Amygdala (tissue), 56 donors: ENCODE results near the gene IKBKE.
A peak's percentile ranks its signal among the peaks of the same experiment; 100 is the strongest.

Experiments used
- DNase-seq, 56 donors: peaks; one replicate each; lab custom pipeline; 2025; lab: John Stamatoyannopoulos, UW

The IKBKE gene

GRCh38 chr1:206451134-206451686, 19.1 kb upstream of the IKBKE start:
- peak in 1 of 56 donors; percentile 29 for DNase-seq

DNA sequence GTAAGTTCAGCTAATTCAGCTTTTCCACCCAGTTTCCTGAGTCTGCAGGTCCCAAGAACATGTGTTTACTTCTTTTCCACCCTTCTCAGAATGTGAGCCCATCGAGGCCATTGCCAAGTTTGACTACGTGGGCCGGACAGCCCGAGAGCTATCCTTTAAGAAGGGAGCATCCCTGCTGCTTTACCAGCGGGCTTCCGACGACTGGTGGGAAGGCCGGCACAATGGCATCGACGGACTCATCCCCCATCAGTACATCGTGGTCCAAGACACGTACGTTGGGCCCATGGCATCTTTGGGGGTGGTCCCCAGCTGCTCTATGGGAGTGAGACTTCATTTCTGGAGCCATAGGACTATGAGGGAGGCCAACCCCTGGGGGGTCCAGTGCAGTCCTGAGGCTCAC, 17.2 kb upstream of the IKBKE start:
- no peak for DNase-seq

GRCh38 chr1:206455289-206455665, 15.0 kb upstream of the IKBKE start:
- no peak for DNase-seq

GRCh38 chr1:206455666-206456344, 14.5 kb upstream of the IKBKE start:
- peak in 3 of 56 donors; percentile 14 to 33 (median 19) for DNase-seq

DNA sequence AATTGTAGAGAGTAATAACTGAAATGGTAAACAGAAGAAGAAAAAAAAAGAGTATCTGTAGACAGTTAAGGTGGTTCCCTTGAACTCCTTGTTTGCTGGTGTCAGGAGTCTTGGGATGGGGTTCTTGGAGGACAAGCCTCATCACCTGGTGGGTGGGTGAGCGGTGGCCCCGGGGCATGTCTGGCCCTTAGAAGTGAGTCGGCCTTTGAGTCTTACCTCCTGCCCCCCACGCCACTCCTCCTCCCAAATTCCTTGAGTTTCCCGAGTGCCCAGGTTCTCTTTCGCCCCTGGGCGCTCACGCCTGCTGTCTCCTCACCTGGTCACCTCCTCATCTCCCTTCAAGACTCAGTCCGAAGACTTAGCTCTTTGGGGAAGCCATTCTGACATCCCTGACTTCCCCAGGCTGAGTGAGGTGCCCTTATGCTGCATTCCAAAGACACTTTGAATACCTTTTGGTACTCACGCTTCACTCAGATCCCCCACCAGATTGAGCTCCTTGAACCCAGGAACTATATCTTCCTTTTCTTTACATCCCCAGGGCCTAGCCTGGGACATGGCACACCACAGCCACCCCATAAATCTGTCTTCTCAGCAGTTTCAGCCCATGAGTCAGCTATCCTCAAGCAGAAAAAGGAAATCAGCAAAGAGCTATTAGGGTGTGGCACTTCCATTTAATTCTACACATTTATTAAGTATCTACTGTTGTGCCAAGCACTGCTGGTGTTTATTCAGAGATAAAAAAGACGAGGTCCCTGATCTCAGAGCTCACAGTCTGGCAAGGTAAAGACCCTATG, 13.5 kb upstream of the IKBKE start:
- no peak for DNase-seq

GRCh38 chr1:206457408-206458120, 12.7 kb upstream of the IKBKE start:
- no peak for DNase-seq

DNA sequence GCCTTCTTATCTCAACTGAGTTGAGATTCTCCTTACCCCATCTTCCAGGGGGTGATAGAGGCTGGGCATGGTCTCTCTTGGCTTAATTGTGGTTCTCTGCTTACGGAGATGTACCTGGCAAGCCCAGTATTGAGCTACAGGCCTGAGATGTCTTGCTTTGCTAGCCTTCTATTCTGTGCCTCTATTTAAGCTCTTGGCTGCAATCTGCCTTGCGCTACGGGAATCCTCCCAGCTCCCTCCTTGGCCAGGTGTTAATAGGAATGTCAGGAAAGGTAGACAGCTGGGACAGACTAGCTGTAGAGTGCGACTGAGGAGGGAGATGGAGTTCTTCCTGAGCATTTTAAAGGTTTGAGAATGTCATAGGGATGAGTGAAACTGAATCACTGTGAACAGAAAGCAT, 10.6 kb upstream of the IKBKE start:
- no peak for DNase-seq

GRCh38 chr1:206460836-206461426, 9.3 kb upstream of the IKBKE start:
- no peak for DNase-seq

GRCh38 chr1:206461602-206462455, 8.4 kb upstream of the IKBKE start:
- DNase-seq: peak in 33 of 56 donors; percentile 7 to 87 (median 41)

DNA sequence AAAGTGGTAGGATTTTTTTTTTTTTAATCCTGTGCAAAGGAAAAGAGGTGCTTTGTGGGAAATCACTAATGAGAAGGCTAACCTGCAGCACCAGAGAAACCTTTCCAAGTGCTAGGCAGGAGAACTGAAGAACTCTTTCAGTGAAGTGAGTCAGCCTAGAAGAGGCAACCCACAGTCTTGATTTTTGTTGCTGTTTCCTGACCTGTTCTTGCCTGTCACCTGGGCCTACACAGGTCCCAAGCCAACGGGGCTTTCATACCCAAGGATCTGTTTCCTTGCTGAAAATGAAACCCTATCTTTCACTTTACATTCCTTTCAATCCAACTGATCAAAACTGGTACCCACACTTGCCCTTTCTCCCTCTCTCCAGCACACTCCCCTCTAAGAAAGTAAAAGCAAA, 7.1 kb upstream of the IKBKE start:
- DNase-seq: no peak

DNA sequence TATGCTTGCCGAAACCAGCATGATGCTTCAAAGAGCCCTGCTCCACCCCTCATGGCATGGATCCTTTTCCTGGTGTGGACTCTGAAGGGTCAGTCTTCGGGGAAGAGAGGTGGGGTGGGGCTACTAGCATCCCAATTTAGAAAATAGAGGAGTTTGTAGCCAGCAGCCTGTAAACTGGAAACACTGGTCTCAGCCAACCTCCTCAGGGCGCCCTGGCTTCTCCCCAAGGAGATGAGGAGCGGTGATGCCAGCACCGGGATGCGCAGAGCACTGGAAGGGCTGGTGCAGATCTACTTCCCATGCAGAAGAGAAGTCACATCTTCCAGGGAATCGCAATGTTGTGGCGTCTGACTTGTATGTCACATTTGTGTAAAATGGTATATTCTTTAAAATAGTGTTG, 6.4 kb upstream of the IKBKE start:
- no peak for DNase-seq

DNA sequence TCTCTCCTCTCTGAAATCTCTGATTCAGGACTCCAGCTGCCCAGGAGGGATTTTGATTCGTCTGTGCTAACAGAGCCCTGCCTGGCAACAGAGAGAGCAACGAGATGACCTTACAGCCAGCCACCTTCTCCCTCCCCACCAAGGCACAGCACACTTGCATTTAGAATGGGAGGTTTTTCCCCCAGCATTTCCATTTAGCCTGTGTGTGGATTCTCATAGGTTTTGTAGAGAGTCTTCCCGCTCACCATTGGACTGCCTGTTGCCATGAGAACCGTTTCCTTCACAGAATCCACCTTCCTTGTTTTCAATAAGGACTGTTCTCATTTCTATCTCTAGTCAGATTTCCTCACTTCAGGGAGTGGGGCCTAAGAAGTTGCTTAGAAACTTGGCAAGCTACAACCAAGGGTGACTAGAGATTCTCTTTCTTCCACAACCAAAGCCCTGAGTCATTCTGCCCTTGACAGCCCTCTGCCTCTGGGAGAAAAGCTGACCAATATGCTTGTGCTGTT, 5.8 kb upstream of the IKBKE start:
- DNase-seq: peak in 18 of 56 donors; percentile 9 to 63 (median 30)

DNA sequence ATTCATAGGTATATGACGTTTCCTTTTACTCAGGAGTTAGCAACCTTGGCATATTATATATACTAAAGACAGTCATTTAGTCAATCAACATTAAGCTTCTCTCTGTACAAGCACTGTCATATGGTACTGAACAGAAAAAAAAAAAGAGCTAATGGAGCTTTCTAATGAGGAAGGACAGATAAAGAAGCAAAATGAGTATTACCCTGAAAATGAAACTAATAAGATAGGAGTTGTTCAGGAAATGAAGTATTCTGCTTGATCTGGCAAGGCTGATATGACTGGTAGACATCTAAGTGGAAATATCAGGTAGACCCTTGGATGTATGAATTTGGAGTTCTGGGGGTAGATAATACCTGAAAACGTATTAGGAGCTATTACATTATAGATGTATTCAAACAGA, 4.3 kb upstream of the IKBKE start:
- no peak for DNase-seq

DNA sequence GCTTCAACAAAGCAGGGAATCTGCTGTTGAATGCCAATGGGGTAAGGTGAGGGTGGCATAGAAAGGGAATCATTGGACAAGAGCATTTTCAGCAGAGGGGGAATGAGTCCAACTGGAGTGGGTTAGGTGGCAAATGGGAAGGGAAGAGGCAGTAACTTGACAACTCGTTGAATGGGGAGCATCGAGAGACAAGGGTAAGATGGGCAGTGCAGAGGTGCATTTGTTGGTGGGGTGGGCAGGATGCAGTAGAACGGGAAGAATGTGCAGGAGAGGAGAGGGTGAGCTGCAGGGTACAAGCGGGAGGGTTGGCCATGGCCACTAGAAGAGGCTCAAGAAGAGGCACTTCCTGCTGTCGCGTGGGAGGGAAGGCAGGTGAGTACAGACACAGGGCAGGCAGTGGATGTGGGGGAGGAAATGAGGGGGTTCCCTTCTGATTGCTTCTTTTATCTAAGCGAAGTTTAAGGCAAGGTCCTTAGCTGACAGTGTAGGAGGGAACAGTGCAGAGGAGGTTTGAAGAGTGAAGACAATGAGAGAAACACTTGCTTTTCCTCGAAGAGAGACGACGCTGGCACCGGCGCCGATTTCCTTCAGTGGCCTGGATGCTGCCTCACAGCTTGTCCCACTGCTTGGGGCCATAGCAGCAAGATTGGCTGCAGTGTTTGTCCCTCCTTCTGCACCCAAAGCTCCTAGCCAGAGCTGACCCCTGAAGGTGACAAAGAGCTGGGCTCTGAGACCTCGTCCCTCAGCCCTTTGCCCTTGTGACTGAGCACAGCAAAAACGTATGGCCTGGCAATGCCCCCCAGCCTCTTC, 3.2 kb upstream of the IKBKE start:
- peak in 1 of 56 donors; percentile 9 for DNase-seq

DNA sequence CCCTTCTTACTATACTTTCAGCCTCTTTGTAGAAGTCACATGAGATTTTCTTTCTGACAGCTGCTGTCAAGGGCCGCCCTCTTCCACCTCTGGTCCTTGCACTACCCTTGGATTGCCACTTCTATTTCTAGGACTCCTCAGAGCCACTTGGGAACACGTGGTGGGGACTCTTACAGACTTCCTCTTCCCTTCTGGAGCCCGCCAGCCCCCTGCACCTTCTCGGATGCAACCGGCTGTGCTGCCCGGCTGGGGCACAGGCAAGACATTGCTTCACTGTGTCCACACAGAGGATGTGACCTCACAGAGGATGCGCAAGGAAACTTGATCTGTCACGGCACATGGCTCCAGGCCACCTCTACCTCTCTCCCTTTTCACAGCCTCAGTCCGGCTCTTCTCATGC, 2.4 kb upstream of the IKBKE start:
- peak in 26 of 56 donors; percentile 12 to 61 (median 28) for DNase-seq

- no peak for DNase-seq
Measured at GRCh38 chr1:206468571-206468970, 1.7 kb upstream of the IKBKE start.

GRCh38 chr1:206469411-206469932, 804 bp upstream of the IKBKE start:
- DNase-seq: no peak

- no peak for DNase-seq
Measured at GRCh38 chr1:206470692-206471414, 577 bp downstream of the IKBKE start.
